ENCODE measurements around the gene ACP5. TPM values are rescaled to one million over a fixed set of nuclear protein-coding genes. Genes with fewer than 3 reads are reported as not detected.

The ACP5 gene
- total RNA-seq, 2 donors from 2014 or later = 11.3 to 30.2 TPM

DNA sequence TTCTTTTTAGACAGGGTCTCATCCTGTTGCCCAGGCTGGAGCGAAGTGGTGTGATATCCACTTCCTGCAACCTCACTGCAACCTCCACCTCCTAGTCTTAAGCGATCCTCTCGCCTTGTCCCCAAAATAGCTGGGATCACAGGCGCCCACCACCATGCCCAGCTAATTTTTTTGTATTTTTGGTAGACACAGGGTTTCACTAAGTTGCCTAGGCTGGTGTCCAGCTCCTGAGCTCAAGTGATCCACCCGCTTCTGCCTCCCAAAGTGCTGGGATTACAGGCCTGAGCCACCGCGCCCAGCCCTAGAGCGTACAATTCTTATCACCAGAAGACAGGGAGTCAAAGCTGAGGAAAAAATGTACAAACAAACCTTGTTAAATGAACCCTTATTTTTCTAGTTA, 13.9 kb downstream of the ACP5 start:
- Histone ChIP-seq H3K27me3 (no peaks in the 10 kb centered on the region), H3K27ac (no peak overlapping the region), H3K9me3 (no peaks in the 10 kb centered on the region), H3K4me3 (no peak overlapping the region), H3K36me3 (no peaks in the 10 kb centered on the region), H3K4me1 (no peaks in the 10 kb centered on the region), H3K9ac (ENCODE audit: low read depth in 2 of 2, low read length in 2 of 2) (no peak overlapping the region)
- intact Hi-C loops (cut with DNase I) = loop anchor here (2.0 kb wide), 1 partner anchor 25 kb away; no protein-coding TSS in a partner anchor
- TF ChIP-seq, protein P1, sequence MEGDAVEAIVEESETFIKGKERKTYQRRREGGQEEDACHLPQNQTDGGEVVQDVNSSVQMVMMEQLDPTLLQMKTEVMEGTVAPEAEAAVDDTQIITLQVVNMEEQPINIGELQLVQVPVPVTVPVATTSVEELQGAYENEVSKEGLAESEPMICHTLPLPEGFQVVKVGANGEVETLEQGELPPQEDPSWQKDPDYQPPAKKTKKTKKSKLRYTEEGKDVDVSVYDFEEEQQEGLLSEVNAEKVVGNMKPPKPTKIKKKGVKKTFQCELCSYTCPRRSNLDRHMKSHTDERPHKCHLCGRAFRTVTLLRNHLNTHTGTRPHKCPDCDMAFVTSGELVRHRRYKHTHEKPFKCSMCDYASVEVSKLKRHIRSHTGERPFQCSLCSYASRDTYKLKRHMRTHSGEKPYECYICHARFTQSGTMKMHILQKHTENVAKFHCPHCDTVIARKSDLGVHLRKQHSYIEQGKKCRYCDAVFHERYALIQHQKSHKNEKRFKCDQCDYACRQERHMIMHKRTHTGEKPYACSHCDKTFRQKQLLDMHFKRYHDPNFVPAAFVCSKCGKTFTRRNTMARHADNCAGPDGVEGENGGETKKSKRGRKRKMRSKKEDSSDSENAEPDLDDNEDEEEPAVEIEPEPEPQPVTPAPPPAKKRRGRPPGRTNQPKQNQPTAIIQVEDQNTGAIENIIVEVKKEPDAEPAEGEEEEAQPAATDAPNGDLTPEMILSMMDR (IDR thresholded peaks at IDR 0.05) = no peak
- no peak for DNase-seq

DNA sequence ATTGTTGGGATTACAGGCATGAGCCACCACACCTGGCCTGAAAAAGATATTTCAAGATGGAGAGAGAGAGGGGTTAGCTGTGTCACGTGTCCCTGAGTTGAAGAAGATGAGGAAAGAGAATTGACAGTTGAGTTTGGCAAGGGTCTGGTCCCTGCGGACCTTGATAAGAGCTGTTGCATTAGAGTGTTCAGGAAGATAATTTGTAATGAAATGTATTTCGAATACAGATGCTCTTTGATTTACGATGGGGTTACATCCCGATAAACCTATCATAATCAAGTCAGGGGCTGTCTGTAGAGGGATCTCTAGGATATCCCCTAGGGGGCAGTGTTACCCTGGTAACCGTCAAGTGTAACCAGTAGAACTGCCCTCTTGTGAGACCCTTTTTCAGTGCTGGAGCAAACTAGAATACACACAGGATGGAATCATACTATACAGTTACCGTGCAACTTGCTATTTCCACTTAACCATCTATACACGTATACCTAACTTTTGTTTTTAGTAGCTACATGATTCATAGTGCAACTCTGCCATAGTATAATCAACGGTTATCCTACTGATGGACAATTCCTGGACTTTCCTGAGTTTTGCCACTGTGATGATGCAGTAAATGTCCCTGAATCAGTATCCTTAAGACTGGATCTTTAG, 16.9 kb downstream of the ACP5 start:
- intact Hi-C loops (cut with DNase I) = no loop called here
- no peaks in the 10 kb centered on the region for H3K27me3 ChIP-seq
- TF ChIP-seq, protein P1 (IDR thresholded peaks at IDR 0.05) = peak; percentile 49
- no peak overlapping the region for H3K27ac ChIP-seq
- H3K4me3 ChIP-seq = no peak overlapping the region
- no peak overlapping the region for H3K9ac ChIP-seq (ENCODE audit: low read depth in 2 of 2, low read length in 2 of 2)
- H3K36me3 ChIP-seq = no peaks in the 10 kb centered on the region
- no peaks in the 10 kb centered on the region for H3K9me3 ChIP-seq
- DNase-seq = peak; percentile 72
- peaks cover 7% of the 10 kb centered on the region for H3K4me1 ChIP-seq

DNA sequence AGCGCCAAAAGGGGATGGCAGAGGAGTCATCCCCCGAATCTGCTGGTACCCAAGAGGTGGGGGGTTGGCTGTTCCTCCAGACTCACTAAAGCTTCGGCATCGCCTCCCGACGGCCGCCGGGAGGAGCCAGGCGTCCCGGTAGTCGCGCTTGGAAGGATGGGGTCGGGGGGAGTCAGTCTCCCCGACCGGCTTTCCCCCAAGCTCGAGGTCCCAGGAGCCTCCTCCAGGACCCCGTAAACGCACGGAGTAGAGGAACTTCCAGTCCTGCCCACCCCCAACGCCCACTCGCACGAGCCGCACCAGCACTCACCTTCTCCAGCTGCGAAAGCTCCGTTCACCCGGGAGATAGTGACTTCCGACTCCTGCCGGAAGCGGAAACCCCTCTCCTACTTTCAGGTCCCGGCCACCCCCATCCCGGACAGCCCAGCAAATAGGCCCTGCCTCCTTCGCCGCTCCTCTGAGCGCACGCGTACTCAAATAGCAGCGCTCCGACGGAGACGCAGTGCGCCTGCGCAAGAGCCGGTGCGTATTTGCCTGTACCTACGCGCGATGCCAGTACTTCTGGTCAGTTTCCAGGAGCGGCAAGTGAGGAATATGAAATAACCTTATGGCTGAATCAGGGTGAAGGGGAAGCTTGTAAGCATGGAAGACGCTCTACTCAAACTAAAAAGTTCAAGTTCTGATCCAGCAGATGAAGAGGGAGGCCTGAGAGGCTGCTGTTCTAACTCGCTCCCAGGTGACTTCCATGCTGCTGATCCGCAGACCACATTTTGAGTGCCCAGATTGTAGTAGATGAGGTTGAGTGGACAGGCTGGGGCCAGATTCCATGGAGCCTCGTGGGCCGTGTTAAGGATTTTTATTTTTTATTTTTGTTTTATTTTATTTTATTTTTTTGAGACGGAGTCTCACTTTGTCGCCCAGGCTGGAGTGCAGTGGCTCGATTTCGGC, 18.3 kb downstream of the ACP5 start, which contains the start of gene ELOF1:
Gene ELOF1, minus strand, starts transcription at position 350 of the 948 bp plus-strand sequence. CDS start 4,883 bp downstream, outside the sequence.
- intact Hi-C loops (cut with DNase I) = no loop called here
- DNase-seq = peak; percentile 98
- Histone ChIP-seq H3K9ac (ENCODE audit: low read depth in 2 of 2, low read length in 2 of 2) (peak within 1 kb of the TSS; percentile 77 to 91), H3K4me3 (peak within 1 kb of the TSS; percentile 86), H3K4me1 (peaks cover 7% of the 10 kb centered on the region), H3K27ac (peak within 1 kb of the TSS; percentile 82), H3K27me3 (no peaks in the 10 kb centered on the region), H3K36me3 (no peaks in the 10 kb centered on the region), H3K9me3 (no peaks in the 10 kb centered on the region)
- TF ChIP-seq, protein P1 (IDR thresholded peaks at IDR 0.05) = no peak

DNA sequence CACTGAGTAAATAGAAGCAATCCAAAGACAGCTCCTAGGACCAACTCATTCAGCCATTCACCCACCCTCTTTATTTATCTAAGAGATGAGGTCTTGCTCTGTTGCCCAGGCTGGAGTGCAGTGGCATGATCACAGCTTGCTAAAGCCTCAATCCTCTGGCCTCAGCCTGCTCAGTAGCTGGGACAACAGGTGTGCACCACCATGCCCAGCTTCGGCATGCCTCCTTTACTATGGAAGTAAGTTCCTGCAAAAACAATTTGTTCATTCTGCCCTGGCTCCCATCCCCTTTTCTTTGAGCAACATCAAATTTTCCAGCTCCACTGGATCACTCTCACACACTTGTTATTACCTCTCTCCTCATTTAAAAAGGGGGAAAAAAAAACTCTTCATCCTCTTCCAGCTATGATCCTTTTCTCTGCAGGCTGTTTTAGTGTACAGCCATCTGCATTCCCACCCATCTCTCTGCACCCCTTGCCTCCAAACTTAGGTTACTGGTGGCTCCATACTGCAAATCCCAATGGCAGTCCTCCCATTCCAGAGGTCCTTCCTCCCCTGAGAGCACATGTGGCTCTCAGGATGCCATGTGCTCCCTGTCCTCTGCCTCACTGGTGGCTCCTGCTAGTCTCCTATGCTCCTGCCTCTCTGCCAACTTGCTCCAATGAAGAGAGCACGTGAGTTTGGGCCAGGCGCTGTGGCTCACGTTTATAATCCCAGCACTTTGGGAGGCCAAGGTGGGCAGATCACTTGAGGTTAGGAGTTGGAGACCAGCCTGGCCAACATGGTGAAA, 20.6 kb downstream of the ACP5 start:
- Histone ChIP-seq H3K36me3 (no peaks in the 10 kb centered on the region), H3K9ac (ENCODE audit: low read depth in 2 of 2, low read length in 2 of 2) (peak overlapping the region in 1 of 2 donors; percentile 18), H3K9me3 (no peaks in the 10 kb centered on the region), H3K27me3 (no peaks in the 10 kb centered on the region), H3K27ac (no peak overlapping the region), H3K4me1 (peaks cover 7% of the 10 kb centered on the region), H3K4me3 (no peak overlapping the region)
- TF ChIP-seq, protein P1 (IDR thresholded peaks at IDR 0.05) = no peak
- intact Hi-C loops (cut with DNase I) = no loop called here
- no peak for DNase-seq

DNA sequence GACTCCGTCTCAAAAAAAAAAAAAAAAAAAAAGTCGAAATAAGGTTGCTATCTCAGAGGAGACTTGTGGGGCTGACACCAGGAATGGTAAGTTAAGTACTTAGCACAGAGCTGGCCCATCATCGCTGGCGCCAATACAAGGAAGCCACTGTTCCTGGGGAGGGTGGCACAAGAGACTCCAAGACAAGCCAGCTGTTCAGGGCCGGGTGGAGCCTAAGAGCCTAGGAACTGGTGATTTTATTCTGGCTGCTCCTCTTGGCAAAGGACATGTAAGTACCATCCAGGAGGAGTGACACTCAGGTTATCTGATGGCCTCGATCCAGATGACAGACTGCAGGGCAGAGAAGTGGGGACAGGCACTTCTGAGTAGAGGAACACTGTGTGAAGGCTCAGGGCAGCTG, 22.2 kb downstream of the ACP5 start:
- no peak for DNase-seq
- no peaks in the 10 kb centered on the region for H3K27me3 ChIP-seq
- no peak overlapping the region for H3K27ac ChIP-seq
- TF ChIP-seq, protein P1 (IDR thresholded peaks at IDR 0.05) = no peak
- no peak overlapping the region for H3K4me3 ChIP-seq
- H3K36me3 ChIP-seq = no peaks in the 10 kb centered on the region
- H3K4me1 ChIP-seq = peaks cover 7% of the 10 kb centered on the region
- intact Hi-C loops (cut with DNase I) = no loop called here
- H3K9me3 ChIP-seq = no peaks in the 10 kb centered on the region
- H3K9ac ChIP-seq (ENCODE audit: low read depth in 2 of 2, low read length in 2 of 2) = no peak overlapping the region

Measured in colonic mucosa (tissue), 4 donors.